ENCODE results near the gene BNC2. TPM values are rescaled to one million over a fixed set of nuclear protein-coding genes. Genes with fewer than 3 reads are reported as not detected.

The BNC2 gene
- total and polyA plus RNA-seq, 2 experiments from 2014 or later, result 19.3 to 20.7 TPM

- Histone ChIP-seq H3K36me3 (replicated peaks; ENCODE audit: insufficient read depth, low read depth) (no peaks in the 10 kb centered on the region), H2AFZ (no peak overlapping the region), H3K4me1 (ENCODE audit: insufficient read depth) (no peaks in the 10 kb centered on the region), H3K27me3 (no peaks in the 10 kb centered on the region), H4K20me1 (ENCODE audit: insufficient read depth, poor library complexity, severe bottlenecking) (no peaks in the 10 kb centered on the region), H3K4me2 (no peak overlapping the region), H3K4me3 (no peak overlapping the region), H3K9me2 (replicated peaks; ENCODE audit: insufficient read depth) (no peaks in the 10 kb centered on the region), H3K27ac (no peak overlapping the region), H3K79me2 (no peaks in the 10 kb centered on the region), H3K9me3 (ENCODE audit: low read depth) (no peaks in the 10 kb centered on the region)
- TF ChIP-seq EZH2 (IDR thresholded peaks at IDR 0.05; ENCODE audit: borderline replicate concordance) (no peak), CTCF (IDR thresholded peaks at IDR 0.05; ENCODE audit: poor library complexity) (no peak), EZH2phosphoT487 (IDR thresholded peaks at IDR 0.05; ENCODE audit: low read depth, severe bottlenecking, unreplicated experiment) (no peak)
- DNase-seq (ENCODE audit: low spot score), result no peak
- 92% methylated on average over 3 of the region's 3 CpGs for WGBS (ENCODE audit: low lambda C conversion rate, missing lambda C conversion rate)
Observed at GRCh38 chr9:16361118-16361517, 509.4 kb downstream of the BNC2 start.

GRCh38 chr9:16360247-16360646 lies 510.2 kb downstream of the BNC2 start:
- WGBS (ENCODE audit: low lambda C conversion rate, missing lambda C conversion rate), result 91% methylated on average over 3 of the region's 3 CpGs
- Histone ChIP-seq H4K20me1 (ENCODE audit: insufficient read depth, poor library complexity, severe bottlenecking) (no peaks in the 10 kb centered on the region), H3K36me3 (replicated peaks; ENCODE audit: insufficient read depth, low read depth) (no peaks in the 10 kb centered on the region), H3K9me3 (ENCODE audit: low read depth) (no peaks in the 10 kb centered on the region), H3K79me2 (no peaks in the 10 kb centered on the region), H2AFZ (no peak overlapping the region), H3K4me2 (no peak overlapping the region), H3K4me3 (no peak overlapping the region), H3K27me3 (no peaks in the 10 kb centered on the region), H3K27ac (no peak overlapping the region), H3K4me1 (ENCODE audit: insufficient read depth) (no peaks in the 10 kb centered on the region), H3K9me2 (replicated peaks; ENCODE audit: insufficient read depth) (no peaks in the 10 kb centered on the region)
- TF ChIP-seq EZH2 (IDR thresholded peaks at IDR 0.05; ENCODE audit: borderline replicate concordance) (no peak), CTCF (IDR thresholded peaks at IDR 0.05; ENCODE audit: poor library complexity) (no peak), EZH2phosphoT487 (IDR thresholded peaks at IDR 0.05; ENCODE audit: low read depth, severe bottlenecking, unreplicated experiment) (no peak)
- no peak for DNase-seq (ENCODE audit: low spot score)

Small RNAs within 50 kb of the gene (small RNA-seq; reads per million reads assigned to genes)
- not detected for gene LSM1P1
